HepG2 (cell line): ENCODE measurements around the gene SH2D5. TPM values are rescaled to one million over a fixed set of nuclear protein-coding genes. Genes with fewer than 3 reads are reported as not detected.

Experiments used
- ELF1 ChIP-seq: sonication (generic); formaldehyde crosslinking; IDR thresholded peaks from 2 replicates; pipeline ENCODE4 v1.4.0; 2020; ENCODE audit warnings: missing genetic modification reagents
- ELF3 ChIP-seq: IDR thresholded peaks from 2 replicates; pipeline ENCODE4 v1.6.1; 2016; ENCODE audit warnings: missing genetic modification reagents, missing compliant biosample characterization
- FLYWCH1 ChIP-seq: sonication (generic); formaldehyde crosslinking; IDR thresholded peaks from 2 replicates; pipeline ENCODE4 v1.8.1; 2023; ENCODE audit warnings: mild to moderate bottlenecking, missing genetic modification reagents
- KLF6 ChIP-seq: IDR thresholded peaks from 2 replicates; pipeline ENCODE4 v1.8.0; 2016; ENCODE audit warnings: missing biosample characterization, missing genetic modification reagents
- MXD4 ChIP-seq: IDR thresholded peaks from 2 replicates; pipeline ENCODE4 v1.6.1; 2016; ENCODE audit warnings: mild to moderate bottlenecking, missing biosample characterization, missing genetic modification reagents
- PRMT3 ChIP-seq: sonication (generic); formaldehyde crosslinking; IDR thresholded peaks from 2 replicates; pipeline ENCODE4 v1.8.1; 2022; ENCODE audit warnings: low read depth, mild to moderate bottlenecking, moderate library complexity, missing genetic modification reagents, borderline replicate concordance
- ZBTB21 ChIP-seq: sonication (generic); formaldehyde crosslinking; IDR thresholded peaks from 2 replicates; pipeline ENCODE4 v1.4.0; 2020; ENCODE audit warnings: missing genetic modification reagents
- ZNF124 ChIP-seq: sonication (generic); formaldehyde crosslinking; IDR thresholded peaks from 2 replicates; pipeline ENCODE4 v1.4.0; 2020; ENCODE audit warnings: missing genetic modification reagents
- ZNF3 ChIP-seq: IDR thresholded peaks from 2 replicates; pipeline ENCODE4 v1.7.0; 2017; ENCODE audit warnings: inconsistent platforms
- ZNF446 ChIP-seq: sonication (generic); formaldehyde crosslinking; IDR thresholded peaks from 2 replicates; pipeline ENCODE4 v1.5.0; 2020; ENCODE audit warnings: mild to moderate bottlenecking, missing genetic modification reagents
- ZSCAN29 ChIP-seq: sonication (generic); formaldehyde crosslinking; conservative IDR thresholded peaks from 2 replicates; pipeline ENCODE4 v1.4.0; 2020; ENCODE audit warnings: mild to moderate bottlenecking, missing genetic modification reagents
- polyA plus RNA-seq, 8 experiments: library from polyadenylated mRNA; depleted of rRNA in 3 of 8; stranded (reverse) in 7 of 8; unstranded in 1 of 8; fragments of >200 nt; fragmentation: Illumina TruSeq in 4 of 8; extraction: Trizol in 4 of 8; gene quantifications; 2 replicates each; pipeline versions ENCODE4 v1.2.1 to v1.2.3, GENCODE V29; 2011 to 2016; ENCODE audit warnings: low read depth in 4 of 8, missing spikeins in 1 of 8, mixed read lengths in 1 of 8; ENCODE audit not compliant: insufficient read depth in 1 of 8
- total RNA-seq, 5 experiments: library from RNA; depleted of rRNA; stranded (reverse); fragments of >200 nt; fragmentation: Illumina TruSeq; extraction: Trizol; gene quantifications; 2 replicates each; pipeline ENCODE4 v1.2.3, GENCODE V29; 2016; ENCODE audit warnings: low read depth in 1 of 5
- TF ChIP-seq, protein P1 (sequence below): sonication (generic); formaldehyde crosslinking; IDR thresholded peaks from 2 replicates; pipeline ENCODE4 v1.5.1; 2020; ENCODE audit warnings: mild to moderate bottlenecking, missing genetic modification reagents, borderline replicate concordance
- TF ChIP-seq, protein P2 (sequence below): IDR thresholded peaks from 2 replicates; pipeline ENCODE4 v1.6.1; 2016
- TF ChIP-seq, protein P3 (sequence below): sonication (generic); formaldehyde crosslinking; IDR thresholded peaks from 2 replicates; pipeline ENCODE4 v1.4.0; 2020; ENCODE audit warnings: mild to moderate bottlenecking, missing genetic modification reagents

Gene SH2D5
- total and polyA plus RNA-seq, 2 of the 13 experiments (the other 11 are each of a cell fraction or from before 2014, with no cell fraction given), result 1.2 to 3.4 TPM

DNA sequence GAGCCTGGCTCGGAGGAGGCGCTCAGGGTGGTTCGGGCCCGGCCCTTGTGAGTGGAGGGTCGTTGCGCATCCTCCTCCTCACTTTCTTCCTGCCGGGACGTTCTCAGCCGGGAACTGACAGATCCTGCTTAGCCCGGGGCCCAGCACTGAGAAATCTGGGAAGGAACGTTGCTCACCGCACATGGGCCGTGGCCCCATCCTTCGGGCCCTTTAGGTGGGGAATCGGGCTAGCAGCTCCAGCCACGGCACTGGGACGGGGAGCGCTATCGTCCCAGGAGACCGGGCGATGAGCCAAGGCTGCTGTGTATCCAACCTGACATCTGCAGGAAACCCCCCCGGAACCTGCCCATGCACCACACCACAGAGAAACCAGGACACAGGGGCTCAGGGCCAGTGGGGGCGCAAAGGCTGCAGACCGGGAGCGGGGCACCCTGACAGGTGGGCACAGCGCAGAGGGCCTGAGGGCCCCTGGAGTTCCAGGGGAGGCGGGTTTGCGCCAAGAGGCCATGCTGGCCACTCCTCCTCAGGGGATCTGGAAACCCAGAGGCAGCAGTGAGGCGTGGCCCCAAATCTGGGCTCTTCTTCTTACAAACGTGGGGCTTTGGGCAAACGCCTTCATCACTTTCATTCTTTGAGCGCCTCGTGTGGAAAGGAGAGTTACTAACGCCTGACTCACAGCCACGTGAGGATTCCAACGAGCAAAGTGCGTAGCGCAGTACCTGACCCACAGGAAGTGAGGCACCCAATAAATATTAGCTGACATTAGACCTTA is at the start of gene SH2D5 (continued):
- no peak for TF ChIP-seq ZBTB21 (CRISPR knock-in tag)
- TF ChIP-seq, protein P1, sequence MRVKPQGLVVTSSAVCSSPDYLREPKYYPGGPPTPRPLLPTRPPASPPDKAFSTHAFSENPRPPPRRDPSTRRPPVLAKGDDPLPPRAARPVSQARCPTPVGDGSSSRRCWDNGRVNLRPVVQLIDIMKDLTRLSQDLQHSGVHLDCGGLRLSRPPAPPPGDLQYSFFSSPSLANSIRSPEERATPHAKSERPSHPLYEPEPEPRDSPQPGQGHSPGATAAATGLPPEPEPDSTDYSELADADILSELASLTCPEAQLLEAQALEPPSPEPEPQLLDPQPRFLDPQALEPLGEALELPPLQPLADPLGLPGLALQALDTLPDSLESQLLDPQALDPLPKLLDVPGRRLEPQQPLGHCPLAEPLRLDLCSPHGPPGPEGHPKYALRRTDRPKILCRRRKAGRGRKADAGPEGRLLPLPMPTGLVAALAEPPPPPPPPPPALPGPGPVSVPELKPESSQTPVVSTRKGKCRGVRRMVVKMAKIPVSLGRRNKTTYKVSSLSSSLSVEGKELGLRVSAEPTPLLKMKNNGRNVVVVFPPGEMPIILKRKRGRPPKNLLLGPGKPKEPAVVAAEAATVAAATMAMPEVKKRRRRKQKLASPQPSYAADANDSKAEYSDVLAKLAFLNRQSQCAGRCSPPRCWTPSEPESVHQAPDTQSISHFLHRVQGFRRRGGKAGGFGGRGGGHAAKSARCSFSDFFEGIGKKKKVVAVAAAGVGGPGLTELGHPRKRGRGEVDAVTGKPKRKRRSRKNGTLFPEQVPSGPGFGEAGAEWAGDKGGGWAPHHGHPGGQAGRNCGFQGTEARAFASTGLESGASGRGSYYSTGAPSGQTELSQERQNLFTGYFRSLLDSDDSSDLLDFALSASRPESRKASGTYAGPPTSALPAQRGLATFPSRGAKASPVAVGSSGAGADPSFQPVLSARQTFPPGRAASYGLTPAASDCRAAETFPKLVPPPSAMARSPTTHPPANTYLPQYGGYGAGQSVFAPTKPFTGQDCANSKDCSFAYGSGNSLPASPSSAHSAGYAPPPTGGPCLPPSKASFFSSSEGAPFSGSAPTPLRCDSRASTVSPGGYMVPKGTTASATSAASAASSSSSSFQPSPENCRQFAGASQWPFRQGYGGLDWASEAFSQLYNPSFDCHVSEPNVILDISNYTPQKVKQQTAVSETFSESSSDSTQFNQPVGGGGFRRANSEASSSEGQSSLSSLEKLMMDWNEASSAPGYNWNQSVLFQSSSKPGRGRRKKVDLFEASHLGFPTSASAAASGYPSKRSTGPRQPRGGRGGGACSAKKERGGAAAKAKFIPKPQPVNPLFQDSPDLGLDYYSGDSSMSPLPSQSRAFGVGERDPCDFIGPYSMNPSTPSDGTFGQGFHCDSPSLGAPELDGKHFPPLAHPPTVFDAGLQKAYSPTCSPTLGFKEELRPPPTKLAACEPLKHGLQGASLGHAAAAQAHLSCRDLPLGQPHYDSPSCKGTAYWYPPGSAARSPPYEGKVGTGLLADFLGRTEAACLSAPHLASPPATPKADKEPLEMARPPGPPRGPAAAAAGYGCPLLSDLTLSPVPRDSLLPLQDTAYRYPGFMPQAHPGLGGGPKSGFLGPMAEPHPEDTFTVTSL, result peak; percentile 28; the same call in 1 of the 2 replicates
- TF ChIP-seq ELF1 (CRISPR knock-in tag), result 0 out of 2 replicates have a peak, but pooled peaks have one; percentile 29
- peak; percentile 80; the same call in 1 of the 2 replicates for TF ChIP-seq ZNF124 (CRISPR knock-in tag)
- TF ChIP-seq ZSCAN29 (CRISPR knock-in tag), result 0 out of 2 replicates have a peak, but pooled peaks have one; percentile 63
- no peak; the same call in 1 of the 2 replicates for TF ChIP-seq ZNF3 (CRISPR knock-in tag)
- peak; percentile 29; the same call in 1 of the 2 replicates for TF ChIP-seq ELF3
- TF ChIP-seq ZNF446 (CRISPR knock-in tag), result no peak
- TF ChIP-seq, protein P2, sequence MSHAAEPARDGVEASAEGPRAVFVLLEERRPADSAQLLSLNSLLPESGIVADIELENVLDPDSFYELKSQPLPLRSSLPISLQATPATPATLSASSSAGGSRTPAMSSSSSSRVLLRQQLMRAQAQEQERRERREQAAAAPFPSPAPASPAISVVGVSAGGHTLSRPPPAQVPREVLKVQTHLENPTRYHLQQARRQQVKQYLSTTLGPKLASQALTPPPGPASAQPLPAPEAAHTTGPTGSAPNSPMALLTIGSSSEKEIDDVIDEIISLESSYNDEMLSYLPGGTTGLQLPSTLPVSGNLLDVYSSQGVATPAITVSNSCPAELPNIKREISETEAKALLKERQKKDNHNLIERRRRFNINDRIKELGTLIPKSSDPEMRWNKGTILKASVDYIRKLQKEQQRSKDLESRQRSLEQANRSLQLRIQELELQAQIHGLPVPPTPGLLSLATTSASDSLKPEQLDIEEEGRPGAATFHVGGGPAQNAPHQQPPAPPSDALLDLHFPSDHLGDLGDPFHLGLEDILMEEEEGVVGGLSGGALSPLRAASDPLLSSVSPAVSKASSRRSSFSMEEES, result peak; percentile 98
- TF ChIP-seq, protein P3, sequence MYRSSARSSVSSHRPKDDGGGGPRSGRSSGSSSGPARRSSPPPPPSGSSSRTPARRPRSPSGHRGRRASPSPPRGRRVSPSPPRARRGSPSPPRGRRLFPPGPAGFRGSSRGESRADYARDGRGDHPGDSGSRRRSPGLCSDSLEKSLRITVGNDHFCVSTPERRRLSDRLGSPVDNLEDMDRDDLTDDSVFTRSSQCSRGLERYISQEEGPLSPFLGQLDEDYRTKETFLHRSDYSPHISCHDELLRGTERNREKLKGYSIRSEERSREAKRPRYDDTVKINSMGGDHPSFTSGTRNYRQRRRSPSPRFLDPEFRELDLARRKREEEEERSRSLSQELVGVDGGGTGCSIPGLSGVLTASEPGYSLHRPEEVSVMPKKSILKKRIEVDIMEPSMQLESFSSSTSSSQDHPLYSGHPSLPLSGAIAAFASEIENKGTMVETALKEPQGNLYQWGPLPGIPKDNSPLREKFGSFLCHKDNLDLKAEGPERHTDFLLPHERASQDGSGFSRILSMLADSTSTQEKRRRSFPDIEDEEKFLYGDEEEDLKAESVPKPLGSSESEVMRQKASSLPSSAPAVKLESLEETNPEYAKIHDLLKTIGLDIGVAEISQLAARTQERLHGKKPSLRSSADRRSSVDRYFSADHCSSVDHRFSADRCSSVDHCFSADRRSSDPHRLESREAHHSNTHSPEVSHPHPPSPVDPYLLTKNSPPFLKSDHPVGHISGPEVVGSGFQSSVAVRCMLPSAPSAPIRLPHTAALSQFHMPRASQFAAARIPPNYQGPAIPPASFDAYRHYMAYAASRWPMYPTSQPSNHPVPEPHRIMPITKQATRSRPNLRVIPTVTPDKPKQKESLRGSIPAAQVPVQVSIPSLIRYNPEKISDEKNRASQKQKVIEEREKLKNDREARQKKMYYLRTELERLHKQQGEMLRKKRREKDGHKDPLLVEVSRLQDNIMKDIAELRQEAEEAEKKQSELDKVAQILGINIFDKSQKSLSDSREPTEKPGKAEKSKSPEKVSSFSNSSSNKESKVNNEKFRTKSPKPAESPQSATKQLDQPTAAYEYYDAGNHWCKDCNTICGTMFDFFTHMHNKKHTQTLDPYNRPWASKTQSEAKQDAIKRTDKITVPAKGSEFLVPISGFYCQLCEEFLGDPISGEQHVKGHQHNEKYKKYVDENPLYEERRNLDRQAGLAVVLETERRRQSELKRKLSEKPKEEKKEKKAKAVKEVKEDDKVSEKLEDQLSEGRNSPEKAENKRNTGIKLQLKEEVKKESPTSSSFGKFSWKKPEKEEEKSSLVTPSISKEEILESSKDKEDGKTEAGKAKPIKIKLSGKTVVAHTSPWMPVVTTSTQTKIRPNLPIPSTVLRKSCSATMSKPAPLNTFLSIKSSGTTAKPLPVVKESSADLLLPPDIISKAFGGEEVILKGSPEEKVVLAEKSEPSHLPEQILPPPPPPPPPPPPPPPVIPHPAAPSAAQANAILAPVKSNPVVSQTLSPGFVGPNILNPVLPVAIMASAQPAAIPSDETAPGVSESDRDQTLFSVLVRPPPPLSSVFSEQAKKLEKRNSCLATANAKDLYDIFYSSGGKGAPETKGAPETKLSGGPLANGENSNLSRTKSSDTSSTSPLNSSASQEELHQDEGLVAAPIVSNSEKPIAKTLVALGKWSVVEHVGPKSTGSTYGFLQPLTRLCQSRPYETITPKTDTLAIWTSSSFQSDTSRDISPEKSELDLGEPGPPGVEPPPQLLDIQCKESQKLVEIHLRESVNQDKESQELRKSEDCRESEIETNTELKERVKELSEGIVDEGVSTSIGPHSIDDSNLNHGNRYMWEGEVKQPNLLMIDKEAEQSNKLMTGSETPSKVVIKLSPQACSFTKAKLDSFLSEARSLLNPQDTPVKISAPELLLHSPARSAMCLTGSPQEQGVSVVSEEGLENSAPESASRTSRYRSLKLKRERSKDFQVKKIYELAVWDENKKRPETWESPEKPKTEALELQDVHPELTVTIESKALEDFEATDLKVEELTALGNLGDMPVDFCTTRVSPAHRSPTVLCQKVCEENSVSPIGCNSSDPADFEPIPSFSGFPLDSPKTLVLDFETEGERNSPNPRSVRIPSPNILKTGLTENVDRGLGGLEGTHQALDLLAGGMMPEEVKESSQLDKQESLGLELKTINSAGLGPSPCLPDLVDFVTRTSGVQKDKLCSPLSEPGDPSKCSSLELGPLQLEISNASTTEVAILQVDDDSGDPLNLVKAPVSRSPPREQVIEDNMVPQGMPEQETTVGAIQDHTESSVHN (CRISPR knock-in tag), result 0 out of 2 replicates have a peak, but pooled peaks have one; percentile 37
- no peak for TF ChIP-seq PRMT3 (CRISPR knock-in tag)
- peak; percentile 86; the same call in 1 of the 2 replicates for TF ChIP-seq MXD4
- TF ChIP-seq FLYWCH1 (CRISPR knock-in tag), result peak; percentile 62; the same call in 1 of the 2 replicates
- peak; percentile 76; the same call in 1 of the 2 replicates for TF ChIP-seq KLF6 (CRISPR knock-in tag)
